KOPT-K1 (cell line): ENCODE data around the gene COL18A1.

Experiments
- H3K27ac ChIP-seq: fragments of 200-600 bp; sonication (generic); 2 replicates; pipeline ENCODE4 v1.5.1; 2016; ENCODE audit warnings: antibody characterized with exemption, mild to moderate bottlenecking, low read depth, low read length; ENCODE audit not compliant: poor library complexity, severe bottlenecking
- H3K36me3 ChIP-seq: fragments of 200-600 bp; sonication (generic); 2 replicates; pipeline ENCODE4 v1.5.1; 2017; ENCODE audit warnings: antibody characterized with exemption, mild to moderate bottlenecking, low read length, moderate library complexity; ENCODE audit not compliant: insufficient read depth
- H3K9me3 ChIP-seq: fragments of 200-600 bp; sonication (generic); 2 replicates; pipeline ENCODE4 v1.5.1; 2017; ENCODE audit warnings: antibody characterized with exemption, low read length, mild to moderate bottlenecking; ENCODE audit not compliant: insufficient read depth, poor library complexity, severe bottlenecking

COL18A1 gene

DNA sequence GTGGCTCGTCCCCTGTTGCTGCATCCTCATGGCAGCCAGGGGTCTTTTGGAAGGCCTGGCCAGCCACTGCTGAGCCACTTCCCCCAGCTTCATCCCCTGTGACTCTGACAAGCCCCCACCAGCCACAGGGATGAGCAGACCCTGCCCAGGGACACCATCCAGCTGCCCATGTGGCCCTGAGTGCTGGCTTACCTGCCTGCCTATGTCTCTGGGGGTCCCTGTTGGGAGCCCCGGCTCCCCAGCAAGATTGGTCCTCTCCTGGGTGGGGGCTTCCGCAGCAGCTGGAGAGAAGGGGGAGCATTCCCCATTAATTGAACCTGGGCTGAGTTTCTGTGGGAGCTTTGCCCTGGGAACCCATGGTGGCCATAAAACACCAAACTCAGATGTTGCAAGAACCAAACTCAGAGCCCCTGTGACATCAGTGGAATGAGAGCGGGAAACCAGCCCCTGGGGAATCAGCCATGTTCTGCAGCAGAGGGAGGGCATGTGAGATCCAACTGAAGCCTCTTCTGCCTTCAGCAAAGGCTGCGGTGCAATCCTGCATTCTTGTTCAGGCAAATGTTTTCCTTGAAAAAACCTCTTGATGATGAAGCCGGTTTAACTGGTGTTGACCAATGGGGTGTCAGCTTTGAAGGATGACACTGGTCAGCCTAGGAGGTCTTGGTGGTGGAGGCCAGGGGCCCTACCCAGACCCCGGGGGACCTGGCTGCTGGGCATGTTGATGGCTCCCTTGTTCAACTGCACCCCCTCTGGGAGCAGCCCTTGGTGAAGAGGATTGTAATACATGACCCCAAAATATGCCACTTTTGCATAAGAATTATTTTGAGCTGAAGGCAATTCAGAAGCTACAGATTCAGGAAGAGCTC is 28.3 kb upstream of the COL18A1 start:
- H3K9me3 ChIP-seq, result peaks cover 7% of the 10 kb centered on the region
- no peaks in the 10 kb centered on the region for H3K36me3 ChIP-seq
- no peak overlapping the region for H3K27ac ChIP-seq

DNA sequence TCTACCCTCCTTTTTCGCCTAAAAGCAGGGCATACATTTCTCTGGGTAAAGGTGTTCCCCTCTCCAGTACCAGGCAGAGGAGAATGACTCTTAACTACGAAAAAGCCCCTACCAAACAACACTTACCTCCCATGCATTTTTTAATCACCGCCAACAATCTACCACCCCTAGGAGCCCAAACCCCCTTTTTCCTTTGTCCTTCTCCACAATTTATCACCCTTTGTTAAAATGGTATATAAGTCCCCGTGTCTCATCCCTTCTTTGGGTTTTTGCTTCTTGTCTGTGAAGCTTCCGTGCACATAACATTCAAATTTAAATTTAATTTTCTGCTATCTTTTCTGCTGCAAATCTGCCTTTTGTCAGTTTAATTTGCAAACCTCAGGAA is 27.6 kb upstream of the COL18A1 start:
- peaks cover 7% of the 10 kb centered on the region for H3K9me3 ChIP-seq
- H3K36me3 ChIP-seq, result no peaks in the 10 kb centered on the region
- H3K27ac ChIP-seq, result no peak overlapping the region

DNA sequence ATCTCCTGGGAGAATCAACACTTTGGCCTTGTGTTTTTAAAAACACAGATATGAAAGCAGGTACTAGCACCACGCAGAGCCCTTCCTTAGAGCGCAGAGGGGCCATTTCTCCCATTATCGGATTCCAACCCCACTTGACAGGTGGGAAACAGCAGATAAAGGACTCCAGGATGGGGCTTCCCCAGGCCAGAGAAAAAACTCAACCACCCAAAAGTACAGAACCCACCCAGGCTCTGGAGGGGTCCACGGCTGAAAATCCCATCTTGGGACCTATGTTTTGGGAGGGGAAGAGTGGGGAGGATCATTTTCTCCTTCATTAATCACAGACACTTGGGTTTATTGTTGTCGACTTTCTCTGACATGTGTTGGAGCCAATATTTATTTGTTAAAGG is 27.1 kb upstream of the COL18A1 start:
- Histone ChIP-seq H3K27ac (no peak overlapping the region), H3K9me3 (peaks cover 7% of the 10 kb centered on the region), H3K36me3 (no peaks in the 10 kb centered on the region)

DNA sequence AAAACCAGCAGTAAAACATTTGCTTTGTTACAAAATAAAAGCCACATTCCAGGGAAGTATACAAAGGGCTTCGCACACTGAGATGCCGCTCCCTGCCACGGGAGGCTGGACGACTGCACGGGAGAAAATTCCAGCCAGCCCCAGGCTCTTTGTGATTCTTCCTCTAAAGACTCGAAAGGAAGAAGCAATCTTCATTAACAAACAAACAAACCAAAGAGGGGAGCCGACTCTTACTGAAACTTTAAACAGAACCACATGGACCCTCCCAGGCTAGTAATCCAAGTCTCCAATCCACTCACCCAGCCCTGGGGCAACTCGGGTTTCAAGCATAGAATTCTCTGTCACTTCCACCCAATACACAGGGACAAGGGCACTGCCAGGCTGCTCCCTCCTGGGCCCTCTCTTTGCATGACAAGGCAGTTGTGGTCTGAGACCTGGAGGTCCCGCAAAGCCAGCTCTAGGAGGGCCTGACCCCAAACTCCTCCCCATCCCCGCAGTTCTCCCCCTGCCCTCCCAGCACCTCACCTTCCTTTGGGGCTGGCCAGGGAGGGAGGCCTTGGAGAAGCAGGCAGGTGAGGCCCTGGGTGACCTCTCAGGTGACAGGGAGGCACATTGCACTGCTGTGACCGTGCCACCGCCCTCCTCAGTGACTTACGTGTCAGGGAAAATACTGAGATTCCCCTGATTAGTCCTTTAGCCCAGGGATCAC is 26.6 kb upstream of the COL18A1 start:
- no peak overlapping the region for H3K27ac ChIP-seq

DNA sequence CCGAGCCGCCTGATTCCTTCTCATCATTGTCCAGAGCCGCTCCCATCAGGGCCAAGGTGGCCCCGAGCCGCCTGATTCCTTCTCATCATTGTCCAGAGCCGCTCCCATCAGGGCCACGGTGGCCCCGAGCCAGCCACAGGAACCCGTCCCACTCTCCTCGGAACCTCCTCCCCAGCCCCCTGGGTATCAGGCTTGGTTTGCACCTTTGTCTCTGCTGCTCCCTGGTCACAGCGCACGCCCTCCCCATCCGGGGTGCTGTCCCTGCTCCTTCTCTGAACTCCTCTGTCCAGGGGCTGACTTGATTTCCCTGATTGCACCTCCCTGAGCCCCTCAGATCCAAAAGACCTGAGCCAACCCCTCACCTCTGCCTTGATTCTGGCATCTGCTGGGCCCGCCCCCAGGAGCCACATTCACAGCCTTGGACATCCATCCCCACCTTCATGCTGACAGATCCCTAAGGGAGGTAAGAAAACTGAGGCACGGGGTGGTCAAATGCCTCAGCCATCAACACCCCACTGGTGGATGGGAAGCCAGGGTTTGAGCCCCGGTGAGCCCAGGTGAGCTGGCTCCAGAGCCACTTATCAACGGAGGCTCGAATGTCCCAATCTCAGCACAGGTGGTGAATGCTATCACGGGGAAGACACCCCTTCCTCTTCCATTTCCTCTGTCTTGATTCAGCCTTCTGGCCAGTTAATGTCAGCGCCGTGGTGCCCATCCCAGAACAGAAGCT is 25.6 kb upstream of the COL18A1 start:
- H3K27ac ChIP-seq, result no peak overlapping the region
- H3K36me3 ChIP-seq, result no peaks in the 10 kb centered on the region
- peaks cover 7% of the 10 kb centered on the region for H3K9me3 ChIP-seq

More for the DNA sequence above, 26.6 kb upstream of the COL18A1 start:
- H3K9me3 ChIP-seq, result peaks cover 7% of the 10 kb centered on the region
- H3K36me3 ChIP-seq, result no peaks in the 10 kb centered on the region

DNA sequence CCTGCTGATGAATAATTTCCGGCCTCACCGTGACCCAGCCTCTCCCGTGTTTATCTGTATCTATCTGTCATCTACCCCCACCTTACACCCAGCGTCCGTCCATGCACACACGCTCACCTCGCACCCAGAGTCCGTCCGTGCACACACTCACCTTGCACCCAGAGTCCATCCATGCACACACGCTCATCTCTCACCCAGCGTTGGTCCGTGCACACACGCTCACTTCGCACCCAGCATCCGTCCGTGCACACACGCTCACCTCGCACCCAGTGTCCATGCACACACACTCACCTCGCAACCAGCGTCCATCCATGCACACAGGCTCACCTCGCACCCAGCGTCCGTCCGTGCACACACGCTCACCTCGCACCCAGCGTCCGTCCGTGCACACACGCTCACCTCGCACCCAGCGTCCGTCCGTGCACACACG is 25.0 kb upstream of the COL18A1 start:
- Histone ChIP-seq H3K36me3 (no peaks in the 10 kb centered on the region), H3K9me3 (peaks cover 7% of the 10 kb centered on the region), H3K27ac (no peak overlapping the region)

DNA sequence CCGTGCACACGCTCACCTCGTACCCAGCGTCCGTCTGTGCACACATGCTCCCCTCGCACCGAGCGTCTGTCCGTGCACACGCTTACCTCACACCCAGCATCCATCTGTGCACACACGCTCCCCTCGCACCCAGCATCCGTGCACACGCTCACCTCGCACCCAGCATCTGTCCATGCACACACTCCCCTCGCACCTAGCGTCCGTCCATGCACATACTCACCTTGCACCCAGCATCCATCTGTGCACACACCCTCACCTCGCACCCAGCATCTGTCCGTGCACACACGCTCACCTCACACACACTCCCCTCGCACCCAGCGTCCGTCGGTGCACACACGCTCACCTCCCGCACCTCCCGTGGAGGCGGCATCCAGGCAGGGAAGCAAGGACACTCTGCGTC is 24.4 kb upstream of the COL18A1 start:
- H3K9me3 ChIP-seq, result peaks cover 7% of the 10 kb centered on the region
- H3K36me3 ChIP-seq, result no peaks in the 10 kb centered on the region
- no peak overlapping the region for H3K27ac ChIP-seq

DNA sequence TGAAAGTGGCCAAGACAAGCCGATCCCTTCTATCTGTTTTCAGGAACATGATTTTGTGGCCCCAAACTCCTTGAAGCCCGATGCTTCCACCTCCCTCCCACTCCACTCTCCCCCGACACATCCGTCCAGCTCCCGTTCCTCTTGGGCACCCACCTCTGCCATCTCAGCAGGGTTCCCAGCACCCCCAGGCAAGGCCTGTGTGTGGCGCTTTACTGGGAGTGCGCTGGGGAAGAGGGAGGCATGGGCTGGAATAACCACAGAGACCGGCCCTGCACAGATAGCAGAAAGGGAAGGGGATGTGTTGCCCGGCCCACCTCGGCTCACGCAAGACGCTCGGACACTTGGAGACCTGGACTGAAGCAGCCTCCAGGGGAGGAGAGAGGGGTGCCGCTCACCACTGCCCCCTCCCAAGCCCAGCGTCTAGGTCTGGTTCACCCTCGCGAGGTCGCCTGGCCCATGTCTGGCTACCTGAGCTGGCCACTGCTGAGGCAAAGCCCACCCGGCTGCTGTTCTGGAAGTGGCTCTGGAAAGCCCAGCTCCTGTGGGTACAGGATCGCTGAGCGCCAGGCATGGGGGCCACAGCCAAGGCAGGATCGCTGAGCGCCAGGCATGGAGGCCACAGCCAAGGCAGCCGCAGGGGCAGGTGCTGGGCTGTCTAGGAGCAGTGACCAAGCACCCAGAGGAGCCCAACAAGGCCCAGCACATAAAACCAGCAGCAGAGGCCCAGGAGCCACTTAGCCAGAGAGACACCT is 23.8 kb upstream of the COL18A1 start:
- Histone ChIP-seq H3K9me3 (peaks cover 7% of the 10 kb centered on the region), H3K27ac (no peak overlapping the region), H3K36me3 (no peaks in the 10 kb centered on the region)

DNA sequence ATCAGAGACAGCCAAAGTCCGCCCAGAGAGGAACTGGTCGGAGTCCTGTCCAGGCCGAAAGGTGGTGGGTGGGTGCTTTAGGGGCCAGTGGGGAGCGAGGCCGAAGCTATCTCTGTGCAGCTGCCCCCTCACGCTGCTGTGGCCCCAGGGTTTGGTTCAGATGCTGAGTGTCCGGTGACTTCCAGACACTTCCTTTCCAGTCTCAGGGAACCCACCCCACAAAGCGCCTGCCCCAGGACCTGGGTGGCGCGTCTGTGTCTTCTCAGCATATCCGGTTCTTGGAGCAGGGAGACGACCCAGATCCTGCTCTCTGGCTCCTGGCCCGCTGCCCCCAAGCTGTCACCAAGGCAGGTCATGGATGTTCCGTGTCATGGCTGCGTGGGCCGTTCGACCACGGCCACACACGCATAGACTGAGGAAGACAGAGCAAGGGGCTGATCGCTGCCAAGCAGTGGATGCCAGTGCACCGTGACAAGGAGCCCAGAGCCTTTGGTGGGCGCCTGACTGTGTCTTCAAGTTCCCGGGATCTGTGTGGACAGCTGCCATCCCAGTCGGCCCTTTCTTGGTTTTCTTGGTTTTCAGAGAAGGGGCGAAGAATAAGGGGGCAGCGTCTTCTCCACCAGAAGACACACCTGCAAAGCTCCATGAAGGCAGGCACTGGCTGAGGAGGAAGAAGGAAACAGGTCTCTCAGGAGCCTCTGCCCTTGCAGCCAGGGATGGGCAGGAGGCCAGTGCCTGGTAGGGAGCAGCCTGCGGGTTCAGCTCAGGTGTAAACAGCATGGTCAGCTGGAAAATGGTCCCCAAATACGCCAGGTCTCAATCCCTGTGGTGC is 22.9 kb upstream of the COL18A1 start:
- no peak overlapping the region for H3K27ac ChIP-seq
- no peaks in the 10 kb centered on the region for H3K36me3 ChIP-seq
- peaks cover 7% of the 10 kb centered on the region for H3K9me3 ChIP-seq

DNA sequence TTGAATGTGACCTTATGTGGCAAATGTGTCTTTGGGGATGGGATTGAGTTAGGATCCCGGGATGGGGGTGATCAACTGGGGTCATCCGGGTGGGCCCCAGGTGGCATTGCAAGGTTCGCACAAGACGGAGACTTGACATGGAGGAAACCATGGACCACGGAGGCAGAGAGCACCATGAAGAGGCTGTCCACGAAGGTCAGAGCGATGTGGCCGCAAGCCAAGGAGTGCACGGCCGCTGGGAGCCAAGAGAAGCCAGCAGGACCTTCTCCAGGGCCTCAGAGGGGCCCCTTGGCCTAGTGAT is 22.3 kb upstream of the COL18A1 start:
- Histone ChIP-seq H3K9me3 (peaks cover under 1% of the 10 kb centered on the region), H3K36me3 (no peaks in the 10 kb centered on the region), H3K27ac (no peak overlapping the region)

DNA sequence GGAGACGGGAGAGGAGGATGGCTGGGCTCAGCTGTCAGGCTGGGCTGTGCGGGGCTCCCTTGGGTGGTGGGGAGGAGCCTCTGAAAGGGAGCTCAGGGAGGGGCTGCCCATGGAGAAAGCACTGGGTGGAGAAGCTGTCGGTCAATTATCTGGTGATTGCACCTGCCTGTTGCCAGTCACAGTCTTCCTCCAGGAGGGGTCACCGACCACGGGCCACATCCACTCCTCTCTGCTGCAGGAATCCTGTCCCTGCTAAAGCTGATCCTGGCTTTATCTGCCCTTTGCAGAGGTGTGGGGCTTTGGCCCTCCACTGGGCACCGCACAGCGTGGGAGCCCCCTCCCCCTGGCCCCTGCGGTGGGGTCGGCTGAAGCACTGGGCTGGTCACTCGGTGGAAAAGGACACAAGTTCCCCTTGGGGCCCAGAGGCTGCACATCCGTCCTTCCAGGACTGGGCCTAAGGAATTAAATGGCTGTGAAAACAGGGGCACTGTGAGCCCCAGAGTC is 21.8 kb upstream of the COL18A1 start:
- Histone ChIP-seq H3K27ac (no peak overlapping the region), H3K9me3 (no peaks in the 10 kb centered on the region), H3K36me3 (no peaks in the 10 kb centered on the region)

DNA sequence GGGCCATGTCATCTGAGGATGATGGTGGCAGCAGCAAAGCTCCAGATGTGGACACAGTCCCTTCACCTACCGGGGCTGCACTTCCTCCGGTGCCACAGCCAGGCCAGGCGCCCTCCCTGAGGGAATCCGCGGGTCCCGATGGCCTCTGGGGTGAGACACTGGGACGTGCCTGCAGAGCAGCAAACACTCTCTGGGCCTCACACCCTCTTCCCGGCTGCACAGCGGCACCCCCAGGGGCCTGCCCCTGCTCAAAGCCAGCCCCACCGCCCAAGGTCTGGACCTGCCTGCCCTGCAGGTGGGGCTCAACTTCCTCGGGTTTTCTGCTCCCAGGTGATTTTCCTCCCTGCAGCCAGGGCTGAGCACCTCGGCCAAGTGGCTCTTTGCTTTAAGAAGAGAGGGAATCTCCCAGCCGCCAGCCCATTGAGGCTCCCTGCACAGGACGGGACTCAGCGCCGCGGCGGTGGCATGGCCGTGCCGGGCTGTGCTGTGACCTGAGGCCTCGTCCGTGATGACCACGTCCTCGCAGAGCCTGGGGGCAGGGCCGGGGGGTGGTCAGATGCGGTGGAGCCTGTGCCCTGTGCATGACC is 21.3 kb upstream of the COL18A1 start:
- Histone ChIP-seq H3K36me3 (no peaks in the 10 kb centered on the region), H3K27ac (no peak overlapping the region), H3K9me3 (no peaks in the 10 kb centered on the region)

DNA sequence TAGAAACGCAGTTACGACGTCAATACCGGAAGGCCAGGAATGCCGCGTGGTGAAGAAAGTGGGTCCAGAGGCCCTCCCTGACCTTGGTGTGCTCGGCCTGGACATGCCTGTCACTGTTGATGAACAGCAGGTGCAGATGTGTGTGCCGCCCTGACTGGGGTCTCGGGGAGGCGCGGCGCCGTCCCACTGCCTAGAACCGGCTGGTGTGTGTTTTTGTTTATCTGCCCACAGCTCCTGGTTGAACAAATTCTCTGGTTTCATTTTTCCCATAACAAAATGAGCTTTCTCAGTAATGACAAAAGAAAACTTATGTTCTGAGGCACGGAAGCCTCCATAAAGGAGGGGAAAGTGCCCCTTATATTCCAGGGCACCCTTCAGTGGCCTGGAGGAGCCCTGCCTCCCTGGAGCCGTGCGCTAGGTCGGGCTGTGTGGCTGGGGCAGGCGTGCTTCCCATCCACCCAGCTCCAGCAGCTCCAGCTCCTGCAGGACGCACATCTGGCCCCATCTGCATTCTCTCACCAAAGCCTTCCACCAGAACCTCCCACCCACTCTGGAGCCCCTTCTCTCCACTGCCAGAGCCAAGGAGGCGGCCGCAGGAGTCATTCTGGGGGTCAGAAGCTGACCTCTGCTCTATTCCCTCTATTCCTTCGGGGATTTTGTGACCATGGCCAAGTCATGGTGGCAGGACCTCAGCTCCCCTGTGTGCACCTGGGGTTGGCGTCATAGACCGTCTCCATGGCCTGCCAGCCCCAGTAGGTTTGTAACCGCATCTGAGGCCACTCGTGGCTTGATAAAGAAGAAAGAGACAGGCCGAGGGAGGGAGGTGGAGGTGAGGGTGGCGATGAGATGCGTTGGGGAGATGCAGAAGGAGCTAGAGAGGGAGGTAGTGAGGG is 20.1 kb upstream of the COL18A1 start:
- no peaks in the 10 kb centered on the region for H3K9me3 ChIP-seq
- no peak overlapping the region for H3K27ac ChIP-seq
- no peaks in the 10 kb centered on the region for H3K36me3 ChIP-seq
